ENCODE measurements around the gene CTSZ. TPM values are rescaled to one million over a fixed set of nuclear protein-coding genes. Genes with fewer than 3 reads are reported as not detected.

Gene CTSZ
- total and polyA plus RNA-seq, 2 experiments from 2014 or later, result 3.7 to 71.3 TPM

DNA sequence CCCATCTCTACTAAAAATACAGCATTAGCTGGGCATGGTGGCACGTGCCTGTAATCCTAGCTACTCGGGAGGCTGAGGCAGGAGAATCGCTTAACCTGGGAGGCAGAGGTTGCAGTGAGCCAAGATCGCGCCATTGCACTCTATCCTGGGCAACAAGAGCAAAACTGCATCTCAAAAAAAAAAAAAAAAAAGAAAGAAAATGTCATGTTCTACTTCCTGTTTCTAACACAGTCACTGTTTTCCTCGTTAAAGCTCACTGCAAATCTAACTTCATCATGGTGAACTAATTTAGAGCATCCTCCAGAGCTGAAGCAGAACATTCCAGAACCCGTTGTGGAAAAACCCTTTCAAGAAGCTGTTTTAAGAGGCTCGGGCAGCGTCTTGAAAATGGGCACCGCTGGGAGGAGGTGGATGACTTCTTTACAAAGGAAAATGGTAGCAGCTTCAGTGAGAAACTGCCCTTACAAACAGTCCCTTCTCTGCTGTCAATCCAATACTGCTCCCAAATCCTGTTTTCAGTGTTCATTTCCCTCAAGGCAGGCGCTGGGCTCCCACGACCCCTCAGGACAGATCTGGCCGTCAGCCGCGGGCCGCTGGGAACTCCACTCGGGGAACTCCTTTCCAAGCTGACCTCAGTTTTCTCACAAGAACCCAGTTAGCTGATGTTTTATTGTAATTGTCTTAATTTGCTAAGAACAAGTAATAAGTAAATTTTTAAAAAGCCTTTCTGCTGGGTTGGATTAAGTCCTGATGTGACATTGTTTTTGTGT lies 12.5 kb downstream of the CTSZ start:
- Histone ChIP-seq H3K36me3 (peaks cover 59% of the 10 kb centered on the region), H3K27ac (peak overlapping the region; percentile 48), H3K4me1 (ENCODE audit: low read depth) (no peaks in the 10 kb centered on the region), H3K9me3 (ENCODE audit: low read depth) (no peaks in the 10 kb centered on the region), H3K4me3 (no peak overlapping the region), H3K27me3 (no peaks in the 10 kb centered on the region)
- TF ChIP-seq, protein P1, sequence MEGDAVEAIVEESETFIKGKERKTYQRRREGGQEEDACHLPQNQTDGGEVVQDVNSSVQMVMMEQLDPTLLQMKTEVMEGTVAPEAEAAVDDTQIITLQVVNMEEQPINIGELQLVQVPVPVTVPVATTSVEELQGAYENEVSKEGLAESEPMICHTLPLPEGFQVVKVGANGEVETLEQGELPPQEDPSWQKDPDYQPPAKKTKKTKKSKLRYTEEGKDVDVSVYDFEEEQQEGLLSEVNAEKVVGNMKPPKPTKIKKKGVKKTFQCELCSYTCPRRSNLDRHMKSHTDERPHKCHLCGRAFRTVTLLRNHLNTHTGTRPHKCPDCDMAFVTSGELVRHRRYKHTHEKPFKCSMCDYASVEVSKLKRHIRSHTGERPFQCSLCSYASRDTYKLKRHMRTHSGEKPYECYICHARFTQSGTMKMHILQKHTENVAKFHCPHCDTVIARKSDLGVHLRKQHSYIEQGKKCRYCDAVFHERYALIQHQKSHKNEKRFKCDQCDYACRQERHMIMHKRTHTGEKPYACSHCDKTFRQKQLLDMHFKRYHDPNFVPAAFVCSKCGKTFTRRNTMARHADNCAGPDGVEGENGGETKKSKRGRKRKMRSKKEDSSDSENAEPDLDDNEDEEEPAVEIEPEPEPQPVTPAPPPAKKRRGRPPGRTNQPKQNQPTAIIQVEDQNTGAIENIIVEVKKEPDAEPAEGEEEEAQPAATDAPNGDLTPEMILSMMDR (IDR thresholded peaks at IDR 0.05; ENCODE audit: low read depth, low read length), result no peak
- DNase-seq (ENCODE audit: low read depth in 1 of 2, low spot score in 1 of 2), result no peak

DNA sequence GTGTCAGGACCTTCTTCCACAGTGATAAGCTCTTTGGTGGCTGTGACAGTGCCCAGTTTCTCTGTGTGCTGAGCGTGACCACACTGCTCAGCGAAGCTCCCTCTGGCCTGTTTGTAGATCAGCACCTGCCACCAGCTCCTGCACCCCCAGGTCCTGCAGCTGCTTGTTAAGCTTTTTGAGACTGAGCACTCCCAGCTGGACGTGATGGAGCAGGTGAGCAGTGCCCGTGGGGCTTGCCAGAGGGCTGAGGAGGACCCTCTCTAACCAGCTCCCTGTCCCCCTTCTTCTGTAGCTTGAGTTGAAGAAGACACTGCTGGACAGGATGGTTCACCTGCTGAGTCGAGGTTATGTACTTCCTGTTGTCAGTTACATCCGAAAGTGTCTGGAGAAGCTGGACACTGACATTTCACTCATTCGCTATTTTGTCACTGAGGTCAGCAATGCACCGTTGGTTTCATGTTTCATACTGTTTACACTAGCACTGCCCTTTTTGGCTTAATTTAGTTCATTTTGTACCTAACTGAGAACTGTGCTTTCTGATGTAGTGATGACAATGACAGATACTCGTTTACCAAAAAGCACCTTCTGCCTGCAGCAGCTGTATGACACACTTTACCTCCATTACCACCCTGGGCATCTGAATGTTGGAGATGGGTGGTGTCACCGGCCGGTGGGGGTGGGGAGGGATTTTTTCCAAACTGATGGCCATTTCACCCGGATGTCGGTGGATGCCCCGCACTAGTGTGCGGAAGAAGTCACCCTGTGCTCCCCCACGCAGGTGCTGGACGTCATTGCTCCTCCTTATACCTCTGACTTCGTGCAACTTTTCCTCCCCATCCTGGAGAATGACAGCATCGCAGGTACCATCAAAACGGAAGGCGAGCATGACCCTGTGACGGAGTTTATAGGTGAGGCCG lies 13.5 kb downstream of the CTSZ start:
- Histone ChIP-seq H3K4me1 (ENCODE audit: low read depth) (no peaks in the 10 kb centered on the region), H3K4me3 (no peak overlapping the region), H3K27ac (no peak overlapping the region), H3K9me3 (ENCODE audit: low read depth) (no peaks in the 10 kb centered on the region), H3K27me3 (no peaks in the 10 kb centered on the region), H3K36me3 (peaks cover 69% of the 10 kb centered on the region)
- TF ChIP-seq, protein P1 (IDR thresholded peaks at IDR 0.05; ENCODE audit: low read depth, low read length), result no peak
- DNase-seq (ENCODE audit: low read depth in 1 of 2, low spot score in 1 of 2), result no peak

DNA sequence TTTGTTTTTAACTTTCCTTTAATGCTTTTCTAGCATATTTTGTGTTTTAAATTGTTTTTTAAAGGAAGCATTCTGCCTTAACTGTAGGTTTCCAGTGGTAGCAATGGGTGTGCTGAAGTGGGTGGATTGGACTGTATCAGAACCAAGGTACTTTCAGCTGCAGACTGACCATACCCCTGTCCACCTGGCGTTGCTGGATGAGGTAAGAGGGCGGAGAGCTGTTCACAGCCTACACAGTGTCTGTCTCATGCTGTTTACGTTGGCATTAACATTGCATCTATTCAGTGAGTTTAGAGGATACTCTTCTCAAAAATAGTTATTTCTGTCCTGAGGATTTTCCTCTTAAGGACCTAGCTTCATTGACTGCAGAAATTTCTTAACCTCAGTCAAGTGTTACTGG lies 14.1 kb downstream of the CTSZ start:
- Histone ChIP-seq H3K36me3 (peaks cover 76% of the 10 kb centered on the region), H3K4me3 (no peak overlapping the region), H3K9me3 (ENCODE audit: low read depth) (no peaks in the 10 kb centered on the region), H3K27me3 (no peaks in the 10 kb centered on the region), H3K27ac (no peak overlapping the region), H3K4me1 (ENCODE audit: low read depth) (no peaks in the 10 kb centered on the region)
- no peak for DNase-seq (ENCODE audit: low read depth in 1 of 2, low spot score in 1 of 2)
- TF ChIP-seq, protein P1 (IDR thresholded peaks at IDR 0.05; ENCODE audit: low read depth, low read length), result no peak

DNA sequence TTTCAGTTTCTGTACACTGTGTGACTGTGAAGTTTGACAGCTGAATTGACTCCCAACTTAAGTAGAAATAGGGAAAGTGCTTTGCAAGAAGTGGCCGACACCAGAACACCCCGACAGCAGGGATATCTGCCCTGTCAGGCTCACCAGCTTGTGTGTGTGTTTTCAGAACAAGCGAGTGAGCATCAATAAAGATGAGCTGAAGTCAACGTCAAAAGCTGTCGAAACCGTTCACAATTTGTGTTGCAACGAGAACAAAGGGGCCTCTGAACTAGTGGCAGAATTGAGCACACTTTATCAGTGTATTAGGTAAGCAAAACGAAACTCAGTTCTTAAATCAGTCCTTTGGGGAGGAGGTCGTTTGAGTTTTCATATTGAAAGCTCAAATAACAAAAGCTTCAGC lies 15.3 kb downstream of the CTSZ start:
- DNase-seq (ENCODE audit: low read depth in 1 of 2, low spot score in 1 of 2), result peak in 1 of 2 donors; percentile 33
- Histone ChIP-seq H3K27me3 (no peaks in the 10 kb centered on the region), H3K4me1 (ENCODE audit: low read depth) (no peaks in the 10 kb centered on the region), H3K36me3 (peaks cover 85% of the 10 kb centered on the region), H3K9me3 (ENCODE audit: low read depth) (no peaks in the 10 kb centered on the region), H3K27ac (no peak overlapping the region), H3K4me3 (no peak overlapping the region)
- TF ChIP-seq, protein P1 (IDR thresholded peaks at IDR 0.05; ENCODE audit: low read depth, low read length), result no peak

DNA sequence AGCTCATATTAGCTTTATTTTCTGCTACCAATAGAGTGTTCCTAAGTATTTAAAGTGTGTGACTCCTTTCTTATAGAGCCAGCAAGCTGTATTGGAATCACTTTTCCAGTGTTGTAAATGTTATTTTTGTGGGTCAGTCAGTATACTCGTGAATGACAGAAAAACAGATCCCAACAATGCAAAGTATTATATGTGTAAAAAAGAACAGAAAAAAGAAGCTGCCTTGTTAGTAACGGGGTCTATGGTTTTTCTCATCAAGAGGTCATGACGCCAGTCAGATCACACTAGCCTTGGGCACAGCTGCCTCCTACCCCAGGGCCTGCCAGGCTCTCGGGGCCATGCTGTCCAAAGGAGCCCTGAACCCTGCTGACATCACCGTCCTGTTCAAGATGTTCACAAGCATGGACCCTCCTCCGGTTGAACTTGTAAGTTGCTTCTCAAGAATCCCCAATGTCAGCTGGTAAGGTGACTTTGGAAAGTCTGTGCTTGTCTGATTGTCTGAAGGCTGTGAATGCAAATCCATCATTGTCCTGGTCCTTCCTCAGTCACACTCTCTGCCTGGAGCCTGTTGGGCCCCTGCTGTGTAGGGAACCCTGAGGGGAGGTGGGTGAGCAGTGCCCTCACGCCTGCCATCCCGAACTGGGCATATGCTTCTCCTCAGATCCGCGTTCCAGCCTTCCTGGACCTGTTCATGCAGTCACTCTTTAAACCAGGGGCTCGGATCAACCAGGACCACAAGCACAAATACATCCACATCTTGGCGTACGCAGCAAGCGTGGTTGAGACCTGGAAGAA lies 16.2 kb downstream of the CTSZ start:
- TF ChIP-seq, protein P1 (IDR thresholded peaks at IDR 0.05; ENCODE audit: low read depth, low read length), result no peak
- DNase-seq (ENCODE audit: low read depth in 1 of 2, low spot score in 1 of 2), result no peak

More for the DNA sequence above, 16.2 kb downstream of the CTSZ start:
- Histone ChIP-seq H3K27me3 (no peaks in the 10 kb centered on the region), H3K4me3 (no peak overlapping the region), H3K4me1 (ENCODE audit: low read depth) (no peaks in the 10 kb centered on the region), H3K27ac (no peak overlapping the region), H3K36me3 (peaks cover 84% of the 10 kb centered on the region), H3K9me3 (ENCODE audit: low read depth) (no peaks in the 10 kb centered on the region)
